ENCODE results near the gene UNC50. TPM values are rescaled to one million over a fixed set of nuclear protein-coding genes. Genes with fewer than 3 reads are reported as not detected.
"Not testable (repeated sequence)": the region's sequence is repeated elsewhere in the genome, so short reads cannot be mapped to it uniquely, and the experiment has no call there.

UNC50 gene
- total RNA-seq, 1 donor = 13.7 TPM

DNA sequence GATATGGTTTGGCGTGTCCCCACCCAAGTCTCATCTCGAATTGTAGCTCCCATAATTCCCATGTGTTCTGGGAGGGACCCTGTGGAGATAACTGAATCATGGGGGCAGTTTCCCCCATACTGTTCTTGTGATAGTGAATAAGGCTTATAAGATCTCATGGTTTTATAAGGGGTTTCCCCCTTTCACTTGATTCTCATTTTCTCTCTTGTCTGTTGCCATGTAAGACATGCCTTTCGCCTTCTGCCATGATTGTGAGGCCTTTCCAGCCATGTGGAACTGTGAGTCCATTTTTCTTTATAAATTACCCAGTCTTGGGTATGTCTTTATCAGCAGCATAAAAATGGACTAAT is 51.1 kb downstream of the UNC50 start:
- H3K4me1 ChIP-seq (ENCODE audit: insufficient read depth, low read length) = peaks cover 32% of the 10 kb centered on the region

GRCh38 chr2:98663511-98664090 is 55.2 kb downstream of the UNC50 start:
- H3K27me3 ChIP-seq (ENCODE audit: insufficient read depth, low read length) = no peaks in the 10 kb centered on the region
- H3K4me1 ChIP-seq (ENCODE audit: insufficient read depth, low read length) = peaks cover 41% of the 10 kb centered on the region
- no peak overlapping the region for H3K4me3 ChIP-seq (ENCODE audit: low read length)
- no peaks in the 10 kb centered on the region for H3K9me3 ChIP-seq (ENCODE audit: low read depth, low read length)

More for the DNA sequence above, 51.1 kb downstream of the UNC50 start:
- H3K27me3 ChIP-seq (ENCODE audit: insufficient read depth, low read length); H3K4me3 ChIP-seq (ENCODE audit: low read length); H3K9me3 ChIP-seq (ENCODE audit: low read depth, low read length): not testable (repeated sequence)

DNA sequence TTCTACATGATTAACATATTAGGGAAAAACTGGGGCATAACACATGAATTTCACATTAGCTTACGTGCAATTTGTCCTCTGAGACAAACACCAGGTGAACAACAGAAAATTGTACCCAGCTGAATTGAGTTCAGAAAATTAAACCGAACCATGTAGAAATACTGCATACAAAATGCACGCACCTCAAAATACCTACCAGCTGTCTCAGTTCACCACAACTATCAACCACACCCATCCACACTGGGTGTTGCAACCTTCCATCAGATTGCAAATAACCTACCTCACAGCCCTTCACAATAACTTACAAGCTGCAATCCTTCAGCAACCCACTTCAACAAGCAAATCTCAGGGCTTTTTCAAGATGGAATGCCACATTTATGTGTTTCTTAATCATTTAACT is 55.9 kb downstream of the UNC50 start:
- no peak overlapping the region for H3K4me3 ChIP-seq (ENCODE audit: low read length)
- H3K4me1 ChIP-seq (ENCODE audit: insufficient read depth, low read length) = peaks cover 35% of the 10 kb centered on the region
- no peaks in the 10 kb centered on the region for H3K27me3 ChIP-seq (ENCODE audit: insufficient read depth, low read length)
- no peaks in the 10 kb centered on the region for H3K9me3 ChIP-seq (ENCODE audit: low read depth, low read length)

- Histone ChIP-seq H3K4me1 (ENCODE audit: insufficient read depth, low read length) (peaks cover 32% of the 10 kb centered on the region), H3K9me3 (ENCODE audit: low read depth, low read length) (no peaks in the 10 kb centered on the region), H3K4me3 (ENCODE audit: low read length) (no peak overlapping the region), H3K27me3 (ENCODE audit: insufficient read depth, low read length) (no peaks in the 10 kb centered on the region)
These were observed 57.3 kb downstream of the UNC50 start for GRCh38 chr2:98665677-98666076.

Other genes starting within 250 kb of the UNC50 start
- 48.2 TPM for gene INPP4A, start 163.7 kb upstream of the UNC50 start, total RNA-seq
- gene COA5, start 77 bp upstream of the UNC50 start, total RNA-seq = 18.6 TPM
- gene MGAT4A, start 122.5 kb downstream of the UNC50 start, total RNA-seq = 207 TPM

Data from mononuclear cell (primary cell).